IMR-90 (cell line): Measurements from ENCODE around the gene ERC2. TPM values are rescaled to one million over a fixed set of nuclear protein-coding genes. Genes with fewer than 3 reads are reported as not detected.
A peak's percentile ranks its signal among the peaks of the same experiment; 100 is the strongest.

Experiments used
- ATAC-seq: fragments of 200-7000 bp; cut with Tn5 transposase; 2 replicates; pipeline ENCODE4 v1.9.1; 2020; ENCODE audit warnings: low read depth, mild to moderate bottlenecking, moderate library complexity
- BruUV-seq: library from RNA; stranded (reverse); fragments of 400-500 nt; replicated peaks from 2 replicates; lab custom pipeline; 2021; lab: Mats Ljungman, UMichigan
- CTCF ChIA-PET: fragments of 300-600 bp; formaldehyde crosslinking; extraction: SDS; loops from one replicate; lab custom pipeline; 2021; ENCODE audit warnings: antibody characterized with exemption; lab: Yijun Ruan, JAX
- POLR2A ChIA-PET: fragments of 300-600 bp; sonication (Branson Sonifier 250); formaldehyde crosslinking; loops from one replicate; lab custom pipeline; 2022; ENCODE audit warnings: antibody characterized with exemption; ENCODE audit not compliant: unreplicated experiment; lab: Charles Lee
- DNase-seq: peaks from one replicate; pipeline ENCODE4 v3.0.0; 2013
- H2AFZ ChIP-seq: replicated peaks from 2 replicates; pipeline ENCODE3; 2013; ENCODE audit warnings: low read length, mild to moderate bottlenecking; ENCODE audit not compliant: poor library complexity
- H2AK5ac ChIP-seq: 2 replicates; pipeline ENCODE4 v1.6.1; 2013; ENCODE audit warnings: low read depth, low read length, inconsistent platforms
- H2AK9ac ChIP-seq: replicated peaks from 2 replicates; pipeline ENCODE3; 2013; ENCODE audit warnings: mild to moderate bottlenecking, low read depth, low read length, moderate library complexity; ENCODE audit not compliant: poor library complexity
- H2BK120ac ChIP-seq: 2 replicates; pipeline ENCODE4 v1.6.1; 2013; ENCODE audit warnings: low read depth, low read length, inconsistent platforms
- H2BK15ac ChIP-seq: 3 replicates; pipeline ENCODE4 v1.6.1; 2013; ENCODE audit warnings: low read depth, low read length, inconsistent platforms
- H2BK20ac ChIP-seq: 2 replicates; pipeline ENCODE4 v1.6.1; 2013; ENCODE audit warnings: low read depth, mild to moderate bottlenecking, inconsistent platforms, low read length, moderate library complexity
- H2BK5ac ChIP-seq: 2 replicates; pipeline ENCODE4 v1.6.1; 2013; ENCODE audit warnings: mild to moderate bottlenecking, low read depth, low read length, inconsistent platforms; ENCODE audit not compliant: poor library complexity, severe bottlenecking
- H3K14ac ChIP-seq: replicated peaks from 2 replicates; pipeline ENCODE4 v1.6.1; 2013; ENCODE audit warnings: low read depth, low read length, inconsistent platforms
- H3K18ac ChIP-seq: 2 replicates; pipeline ENCODE4 v1.6.1; 2013; ENCODE audit warnings: low read depth, low read length, control low read depth
- H3K23ac ChIP-seq: 2 replicates; pipeline ENCODE4 v1.6.1; 2013; ENCODE audit warnings: low read depth, low read length, inconsistent platforms
- H3K27ac ChIP-seq: 2 replicates; pipeline ENCODE4 v1.5.1; 2013; ENCODE audit warnings: mild to moderate bottlenecking, control low read depth, low read length; ENCODE audit not compliant: insufficient read depth
- H3K27me3 ChIP-seq: 2 replicates; pipeline ENCODE4 v1.6.1; 2013; ENCODE audit warnings: low read length; ENCODE audit not compliant: control insufficient read depth, insufficient read depth
- H3K36me3 ChIP-seq: 2 replicates; pipeline ENCODE4 v1.6.1; 2013; ENCODE audit warnings: low read length, mixed read lengths; ENCODE audit not compliant: control insufficient read depth, insufficient read depth
- H3K4ac ChIP-seq: 2 replicates; pipeline ENCODE4 v1.6.1; 2013; ENCODE audit warnings: low read depth, low read length, inconsistent platforms
- H3K4me1 ChIP-seq: 2 replicates; pipeline ENCODE4 v1.6.1; 2013; ENCODE audit warnings: low read length, mixed read lengths; ENCODE audit not compliant: control insufficient read depth, insufficient read depth
- H3K4me2 ChIP-seq: 2 replicates; pipeline ENCODE4 v1.6.1; 2013; ENCODE audit warnings: low read depth, mild to moderate bottlenecking, control low read depth, low read length, moderate library complexity
- H3K4me3 ChIP-seq: 2 replicates; pipeline ENCODE4 v1.5.1; 2013; ENCODE audit warnings: low read depth, mild to moderate bottlenecking, control low read depth, low read length, moderate library complexity; ENCODE audit not compliant: insufficient read depth
- H3K56ac ChIP-seq: 2 replicates; pipeline ENCODE4 v1.6.1; 2013; ENCODE audit warnings: low read length, inconsistent platforms; ENCODE audit not compliant: insufficient read depth; ENCODE audit errors: extremely low read depth
- H3K79me1 ChIP-seq, 2 experiments: 2 replicates each; pipeline ENCODE4 v1.6.1; 2013; ENCODE audit warnings: low read length in 2 of 2, inconsistent platforms in 1 of 2, low read depth in 1 of 2
- H3K9ac ChIP-seq: 2 replicates; pipeline ENCODE4 v1.6.1; 2013; ENCODE audit warnings: low read depth, low read length, control low read depth
- H3K9me1 ChIP-seq: 2 replicates; pipeline ENCODE4 v1.6.1; 2013; ENCODE audit warnings: low read length, inconsistent platforms; ENCODE audit not compliant: insufficient read depth
- H3K9me3 ChIP-seq: 2 replicates; pipeline ENCODE4 v1.6.1; 2013; ENCODE audit warnings: low read length; ENCODE audit not compliant: control insufficient read depth, insufficient read depth
- H4K20me1 ChIP-seq: 2 replicates; pipeline ENCODE4 v1.6.1; 2013; ENCODE audit warnings: low read length, inconsistent platforms; ENCODE audit not compliant: insufficient read depth
- H4K5ac ChIP-seq: 2 replicates; pipeline ENCODE4 v1.6.1; 2013; ENCODE audit warnings: mild to moderate bottlenecking, low read depth, low read length, control low read depth
- H4K8ac ChIP-seq, 2 experiments: 2 replicates each; pipeline ENCODE4 v1.6.1; 2013; ENCODE audit warnings: low read depth in 2 of 2, low read length in 2 of 2, control low read depth in 1 of 2, inconsistent platforms in 1 of 2
- H4K91ac ChIP-seq: 2 replicates; pipeline ENCODE4 v1.6.1; 2013; ENCODE audit warnings: low read depth, low read length, inconsistent platforms; ENCODE audit not compliant: insufficient read depth
- BHLHE40 ChIP-seq: fragments of 150-350 bp; IDR thresholded peaks from 2 replicates; pipeline ENCODE4 v1.6.1; 2016; ENCODE audit warnings: mild to moderate bottlenecking, low read depth, low read length
- CEBPB ChIP-seq: IDR thresholded peaks from 2 replicates; pipeline ENCODE4 v1.6.1; 2012; ENCODE audit warnings: low read depth, low read length, improper control_type of control experiment
- CHD1 ChIP-seq: IDR thresholded peaks from 2 replicates; pipeline ENCODE4 v1.6.1; 2012; ENCODE audit warnings: low read depth, low read length, improper control_type of control experiment
- FOS ChIP-seq: fragments of 150-350 bp; IDR thresholded peaks from 2 replicates; pipeline ENCODE4 v1.6.1; 2016; ENCODE audit warnings: low read depth, low read length
- MAFK ChIP-seq: IDR thresholded peaks from 2 replicates; pipeline ENCODE4 v1.6.1; 2012; ENCODE audit warnings: low read depth, low read length, improper control_type of control experiment
- MAZ ChIP-seq: IDR thresholded peaks from 2 replicates; pipeline ENCODE4 v1.6.1; 2012; ENCODE audit warnings: low read depth, mild to moderate bottlenecking, low read length, improper control_type of control experiment, moderate library complexity, borderline replicate concordance
- MXI1 ChIP-seq: IDR thresholded peaks from 2 replicates; pipeline ENCODE4 v1.6.1; 2012; ENCODE audit warnings: low read depth, mild to moderate bottlenecking, low read length, moderate library complexity, borderline replicate concordance
- NFE2L2 ChIP-seq: fragments of 150-350 bp; IDR thresholded peaks from 2 replicates; pipeline ENCODE4 v1.6.1; 2016; ENCODE audit warnings: low read depth, mild to moderate bottlenecking, low read length
- POLR2A ChIP-seq: IDR thresholded peaks from 2 replicates; pipeline ENCODE4 v1.6.1; 2012; ENCODE audit warnings: mild to moderate bottlenecking, low read depth, low read length
- RAD21 ChIP-seq: IDR thresholded peaks from 2 replicates; pipeline ENCODE4 v1.6.1; 2012; ENCODE audit warnings: low read length, improper control_type of control experiment
- RCOR1 ChIP-seq: IDR thresholded peaks from 2 replicates; pipeline ENCODE4 v1.6.1; 2012; ENCODE audit warnings: mild to moderate bottlenecking, low read length, improper control_type of control experiment; ENCODE audit not compliant: insufficient replicate concordance
- RFX5 ChIP-seq: IDR thresholded peaks from 2 replicates; pipeline ENCODE4 v1.8.0; 2012; ENCODE audit warnings: low read depth, mild to moderate bottlenecking, low read length, moderate library complexity
- SMC3 ChIP-seq: fragments of 150-350 bp; IDR thresholded peaks from 2 replicates; pipeline ENCODE4 v1.6.1; 2016; ENCODE audit warnings: low read depth, mild to moderate bottlenecking, antibody characterized with exemption, low read length, moderate library complexity
- WGBS, 2 experiments: methylation state at CpG; one replicate each; pipeline versions ENCODE4 v1.1.5 to v1.1.7; 2013; ENCODE audit warnings: missing lambda C conversion rate in 2 of 2; ENCODE audit not compliant: insufficient read length in 1 of 2; ENCODE audit errors: extremely low coverage in 2 of 2; 5-methylcytosine and 5-hydroxymethylcytosine counted together
- dilution Hi-C: fragments of 300-500 bp; cut with HindIII; formaldehyde crosslinking; loops from one replicate; pipeline ENCODE4 v1.14.3; 2018; ENCODE audit warnings: low sequenced_read_pairs; ENCODE audit not compliant: unreplicated experiment
- in situ Hi-C: fragments of 300-500 bp; cut with MboI; formaldehyde crosslinking; loops from 3 replicates; pipeline ENCODE4 v1.14.3; 2019; ENCODE audit warnings: low sequenced_read_pairs, inconsistent platforms, mixed read lengths
- intact Hi-C: fragments of 100-400 bp; cut with micrococcal nuclease; formaldehyde crosslinking; loops from 2 replicates; pipeline ENCODE4 v1.10.0; 2022
- polyA plus RNA-seq, 3 experiments: library from polyadenylated mRNA; depleted of rRNA; stranded (reverse); fragments of >200 nt; gene quantifications; 2 replicates each; pipeline ENCODE4 v1.2.3, GENCODE V29; 2012; ENCODE audit warnings: low replicate concordance in 1 of 3
- total RNA-seq: library from RNA; depleted of rRNA; stranded (reverse); fragments of >200 nt; gene quantifications from 2 replicates; pipeline ENCODE4 v1.2.3, GENCODE V29; 2012
- TF ChIP-seq, protein P1 (sequence below): fragments of 150-350 bp; IDR thresholded peaks from 2 replicates; pipeline ENCODE4 v1.6.1; 2017; ENCODE audit warnings: mild to moderate bottlenecking, antibody characterized with exemption, low read length, low read depth
- TF ChIP-seq, protein P2 (sequence below): conservative IDR thresholded peaks from 2 replicates; pipeline ENCODE4 v1.5.1; 2012; ENCODE audit warnings: mild to moderate bottlenecking, low read depth, low read length, improper control_type of control experiment
- TF ChIP-seq, protein P3 (sequence below): fragments of 150-350 bp; IDR thresholded peaks from 2 replicates; pipeline ENCODE4 v1.6.1; 2016; ENCODE audit warnings: low read depth, mild to moderate bottlenecking, low read length, moderate library complexity, borderline replicate concordance

The ERC2 gene
- total and polyA plus RNA-seq, 2 of the 4 experiments (the other 2 are of a cell fraction) = 0.17 to 0.18 TPM

DNA sequence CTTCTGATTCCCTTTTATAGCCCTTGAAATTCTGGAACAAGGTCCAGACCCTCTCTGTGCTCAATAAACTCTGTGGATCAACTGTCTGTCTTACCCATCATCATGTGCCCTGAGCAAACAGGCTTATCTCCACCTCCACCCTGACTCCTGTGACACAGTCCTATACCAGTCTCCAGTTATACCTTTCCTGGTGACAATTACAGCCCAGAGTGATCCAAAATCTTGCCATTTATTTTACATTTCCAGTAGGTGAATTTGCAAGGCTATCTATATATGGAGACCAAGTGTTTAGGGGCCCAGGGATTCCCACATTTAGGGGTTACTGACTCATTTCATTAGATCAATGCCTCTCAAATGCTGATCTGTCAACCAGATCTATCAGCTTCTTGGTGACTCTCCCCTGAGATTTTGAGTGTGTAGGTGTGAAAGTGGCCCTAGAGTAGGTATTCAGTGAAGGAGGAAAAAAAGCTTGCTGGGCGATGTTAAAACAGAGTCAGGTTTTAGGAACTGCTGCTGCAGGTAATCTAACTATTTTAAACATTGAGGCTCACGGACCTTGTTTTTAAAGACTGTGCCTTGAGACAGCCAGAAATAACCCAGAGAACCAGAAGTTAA, 751.5 kb downstream of the ERC2 start:
- no peak overlapping the region for H3K4me3 ChIP-seq

More for the DNA sequence above, 751.5 kb downstream of the ERC2 start:
- Histone ChIP-seq H3K36me3 (no peaks in the 10 kb centered on the region), H2AK5ac (no peak overlapping the region), H4K8ac (no peak overlapping the region), H3K4me2 (no peak overlapping the region), H3K56ac (no peak overlapping the region), H3K79me1 (peaks cover 0 to 5% of the 10 kb centered on the region in 2 experiments; a peak in 1 of 4 replicates), H4K5ac (no peak overlapping the region), H3K9me1 (peaks cover 5% of the 10 kb centered on the region; the same call in 1 of the 2 replicates), H4K91ac (no peak overlapping the region; the same call in 1 of the 2 replicates), H3K4ac (no peak overlapping the region), H3K14ac (no peak overlapping the region), H4K20me1 (no peaks in the 10 kb centered on the region), H2BK120ac (peak overlapping the region; percentile 5; the same call in 1 of the 2 replicates), H2BK5ac (no peak overlapping the region), H2AFZ (no peak overlapping the region), H3K18ac (no peak overlapping the region), H3K27me3 (no peaks in the 10 kb centered on the region; the same call in 1 of the 2 replicates), H3K23ac (no peak overlapping the region), H3K9me3 (no peaks in the 10 kb centered on the region), H2BK20ac (no peak overlapping the region), H2AK9ac (peak overlapping the region; percentile 15), H3K9ac (no peak overlapping the region), H3K27ac (no peak overlapping the region), H3K4me1 (peaks cover 2% of the 10 kb centered on the region), H2BK15ac (0 out of 3 replicates have a peak overlapping the region, but pooled peaks have one; percentile 25)
- DNase-seq (no peak), ATAC-seq (no peak)
- dilution Hi-C loops = no loop called here
- in situ Hi-C loops = no loop called here
- no TSS peak for BruUV-seq
- intact Hi-C loops = loop anchor here (5.0 kb wide), 1 partner anchor 159 kb away; no protein-coding TSS in a partner anchor
- WGBS, 2 experiments = 100% methylated on average over 1 of the region's 2 CpGs; no CpG with 5 or more reads in 1 of the 2 experiments
- ChIA-PET POLR2A (no interaction called here), CTCF (no interaction called here)
- TF ChIP-seq POLR2A (no peak), MAFK (no peak), MXI1 (no peak), CHD1 (no peak), CEBPB (no peak), SMC3 (no peak), BHLHE40 (no peak), RCOR1 (no peak), NFE2L2 (no peak), MAZ (no peak), FOS (no peak), RAD21 (no peak), RFX5 (no peak)
- TF ChIP-seq, protein P1, sequence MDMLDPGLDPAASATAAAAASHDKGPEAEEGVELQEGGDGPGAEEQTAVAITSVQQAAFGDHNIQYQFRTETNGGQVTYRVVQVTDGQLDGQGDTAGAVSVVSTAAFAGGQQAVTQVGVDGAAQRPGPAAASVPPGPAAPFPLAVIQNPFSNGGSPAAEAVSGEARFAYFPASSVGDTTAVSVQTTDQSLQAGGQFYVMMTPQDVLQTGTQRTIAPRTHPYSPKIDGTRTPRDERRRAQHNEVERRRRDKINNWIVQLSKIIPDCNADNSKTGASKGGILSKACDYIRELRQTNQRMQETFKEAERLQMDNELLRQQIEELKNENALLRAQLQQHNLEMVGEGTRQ = no peak
- TF ChIP-seq, protein P2, sequence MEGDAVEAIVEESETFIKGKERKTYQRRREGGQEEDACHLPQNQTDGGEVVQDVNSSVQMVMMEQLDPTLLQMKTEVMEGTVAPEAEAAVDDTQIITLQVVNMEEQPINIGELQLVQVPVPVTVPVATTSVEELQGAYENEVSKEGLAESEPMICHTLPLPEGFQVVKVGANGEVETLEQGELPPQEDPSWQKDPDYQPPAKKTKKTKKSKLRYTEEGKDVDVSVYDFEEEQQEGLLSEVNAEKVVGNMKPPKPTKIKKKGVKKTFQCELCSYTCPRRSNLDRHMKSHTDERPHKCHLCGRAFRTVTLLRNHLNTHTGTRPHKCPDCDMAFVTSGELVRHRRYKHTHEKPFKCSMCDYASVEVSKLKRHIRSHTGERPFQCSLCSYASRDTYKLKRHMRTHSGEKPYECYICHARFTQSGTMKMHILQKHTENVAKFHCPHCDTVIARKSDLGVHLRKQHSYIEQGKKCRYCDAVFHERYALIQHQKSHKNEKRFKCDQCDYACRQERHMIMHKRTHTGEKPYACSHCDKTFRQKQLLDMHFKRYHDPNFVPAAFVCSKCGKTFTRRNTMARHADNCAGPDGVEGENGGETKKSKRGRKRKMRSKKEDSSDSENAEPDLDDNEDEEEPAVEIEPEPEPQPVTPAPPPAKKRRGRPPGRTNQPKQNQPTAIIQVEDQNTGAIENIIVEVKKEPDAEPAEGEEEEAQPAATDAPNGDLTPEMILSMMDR = no peak
- TF ChIP-seq, protein P3, sequence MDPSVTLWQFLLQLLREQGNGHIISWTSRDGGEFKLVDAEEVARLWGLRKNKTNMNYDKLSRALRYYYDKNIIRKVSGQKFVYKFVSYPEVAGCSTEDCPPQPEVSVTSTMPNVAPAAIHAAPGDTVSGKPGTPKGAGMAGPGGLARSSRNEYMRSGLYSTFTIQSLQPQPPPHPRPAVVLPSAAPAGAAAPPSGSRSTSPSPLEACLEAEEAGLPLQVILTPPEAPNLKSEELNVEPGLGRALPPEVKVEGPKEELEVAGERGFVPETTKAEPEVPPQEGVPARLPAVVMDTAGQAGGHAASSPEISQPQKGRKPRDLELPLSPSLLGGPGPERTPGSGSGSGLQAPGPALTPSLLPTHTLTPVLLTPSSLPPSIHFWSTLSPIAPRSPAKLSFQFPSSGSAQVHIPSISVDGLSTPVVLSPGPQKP = no peak
